HUES64 (cell line): ENCODE results near the gene RPL19.

ENCODE experiments used
- H3K27ac ChIP-seq: 2 replicates; pipeline ENCODE4 v1.7.0; 2013; ENCODE audit warnings: low read depth, low read length, inconsistent platforms
- H3K27me3 ChIP-seq: 2 replicates; pipeline ENCODE4 v1.6.1; 2013; ENCODE audit warnings: mild to moderate bottlenecking, low read length; ENCODE audit not compliant: insufficient read depth
- H3K36me3 ChIP-seq: 2 replicates; pipeline ENCODE4 v1.6.1; 2013; ENCODE audit warnings: mild to moderate bottlenecking, low read length; ENCODE audit not compliant: insufficient read depth
- H3K4me1 ChIP-seq: 2 replicates; pipeline ENCODE4 v1.6.1; 2013; ENCODE audit warnings: mild to moderate bottlenecking, low read length, moderate library complexity; ENCODE audit not compliant: insufficient read depth
- H3K4me3 ChIP-seq: 2 replicates; pipeline ENCODE4 v1.5.1; 2013; ENCODE audit warnings: mild to moderate bottlenecking, low read length, moderate library complexity
- H3K9ac ChIP-seq: 2 replicates; pipeline ENCODE4 v1.6.1; 2013; ENCODE audit warnings: mild to moderate bottlenecking, low read depth, low read length
- H3K9me3 ChIP-seq: 2 replicates; pipeline ENCODE4 v1.6.1; 2013; ENCODE audit warnings: low read depth, low read length; ENCODE audit not compliant: insufficient read depth
- WGBS: fragments of 150-250, 120-280 bp; methylation state at CpG from one replicate; pipeline ENCODE4 v1.1.7; 2013; ENCODE audit warnings: missing lambda C conversion rate; 5-methylcytosine and 5-hydroxymethylcytosine counted together

RPL19 gene

GRCh38 chr17:39217734-39218369, 17.8 kb downstream of the RPL19 start:
- no peak overlapping the region for H3K27ac ChIP-seq
- WGBS, result 32% methylated on average over 24 of the region's 24 CpGs
- H3K27me3 ChIP-seq, result peaks cover 44% of the 10 kb centered on the region

GRCh38 chr17:39218906-39219305, 18.8 kb downstream of the RPL19 start:
- WGBS, result 81% methylated on average over 7 of the region's 8 CpGs
- Histone ChIP-seq H3K4me3 (no peak overlapping the region), H3K4me1 (no peaks in the 10 kb centered on the region), H3K27ac (no peak overlapping the region), H3K9me3 (no peaks in the 10 kb centered on the region), H3K36me3 (no peaks in the 10 kb centered on the region), H3K27me3 (peaks cover 55% of the 10 kb centered on the region), H3K9ac (no peak overlapping the region)

More at GRCh38 chr17:39217734-39218369, 17.8 kb downstream of the RPL19 start:
- Histone ChIP-seq H3K9me3 (no peaks in the 10 kb centered on the region), H3K9ac (no peak overlapping the region), H3K4me1 (no peaks in the 10 kb centered on the region), H3K36me3 (no peaks in the 10 kb centered on the region), H3K4me3 (peak overlapping the region; percentile 45)

GRCh38 chr17:39219647-39220154, 19.6 kb downstream of the RPL19 start:
- Histone ChIP-seq H3K27ac (no peak overlapping the region), H3K9me3 (no peaks in the 10 kb centered on the region), H3K4me3 (no peak overlapping the region), H3K36me3 (no peaks in the 10 kb centered on the region), H3K4me1 (no peaks in the 10 kb centered on the region), H3K27me3 (peaks cover 63% of the 10 kb centered on the region), H3K9ac (no peak overlapping the region)
- WGBS, result 85% methylated on average over 8 of the region's 8 CpGs

- H3K9me3 ChIP-seq, result no peaks in the 10 kb centered on the region
- no peak overlapping the region for H3K9ac ChIP-seq
- WGBS, result 92% methylated on average over 6 of the region's 6 CpGs
- H3K36me3 ChIP-seq, result no peaks in the 10 kb centered on the region
- H3K27me3 ChIP-seq, result peaks cover 79% of the 10 kb centered on the region
- H3K27ac ChIP-seq, result no peak overlapping the region
- H3K4me3 ChIP-seq, result no peak overlapping the region
- H3K4me1 ChIP-seq, result peaks cover 3% of the 10 kb centered on the region
Observed at GRCh38 chr17:39221572-39221971, 21.5 kb downstream of the RPL19 start.

GRCh38 chr17:39222151-39222550, 22.1 kb downstream of the RPL19 start:
- peaks cover 3% of the 10 kb centered on the region for H3K4me1 ChIP-seq
- peaks cover 79% of the 10 kb centered on the region for H3K27me3 ChIP-seq
- H3K9ac ChIP-seq, result no peak overlapping the region
- WGBS, result 91% methylated on average over 7 of the region's 7 CpGs
- no peak overlapping the region for H3K4me3 ChIP-seq
- H3K9me3 ChIP-seq, result no peaks in the 10 kb centered on the region
- H3K27ac ChIP-seq, result no peak overlapping the region
- no peaks in the 10 kb centered on the region for H3K36me3 ChIP-seq

- H3K27ac ChIP-seq, result no peak overlapping the region
- peaks cover 3% of the 10 kb centered on the region for H3K4me1 ChIP-seq
- H3K36me3 ChIP-seq, result no peaks in the 10 kb centered on the region
- no peak overlapping the region for H3K9ac ChIP-seq
- peaks cover 75% of the 10 kb centered on the region for H3K27me3 ChIP-seq
- H3K9me3 ChIP-seq, result no peaks in the 10 kb centered on the region
- no peak overlapping the region for H3K4me3 ChIP-seq
- 86% methylated on average over 4 of the region's 9 CpGs for WGBS
Observed at GRCh38 chr17:39222866-39223834, 23.1 kb downstream of the RPL19 start.

- Histone ChIP-seq H3K4me3 (peak overlapping the region; percentile 47), H3K9me3 (no peaks in the 10 kb centered on the region), H3K4me1 (peaks cover 3% of the 10 kb centered on the region), H3K9ac (no peak overlapping the region), H3K36me3 (no peaks in the 10 kb centered on the region), H3K27me3 (peaks cover 65% of the 10 kb centered on the region), H3K27ac (no peak overlapping the region)
- WGBS, result 19% methylated on average over 28 of the region's 33 CpGs
Observed at GRCh38 chr17:39223907-39224777, 24.1 kb downstream of the RPL19 start.

GRCh38 chr17:39224778-39225307, 24.8 kb downstream of the RPL19 start:
- Histone ChIP-seq H3K9me3 (no peaks in the 10 kb centered on the region), H3K4me1 (peaks cover 6% of the 10 kb centered on the region), H3K4me3 (peak overlapping the region; percentile 47), H3K27ac (no peak overlapping the region), H3K27me3 (peaks cover 58% of the 10 kb centered on the region), H3K9ac (no peak overlapping the region), H3K36me3 (no peaks in the 10 kb centered on the region)
- 2% methylated on average over 68 of the region's 68 CpGs for WGBS

- peak within 1 kb of the TSS; percentile 47 for H3K4me3 ChIP-seq
- peaks cover 57% of the 10 kb centered on the region for H3K27me3 ChIP-seq
- no peak within 1 kb of the TSS for H3K9ac ChIP-seq
- H3K4me1 ChIP-seq, result peaks cover 6% of the 10 kb centered on the region
- no peaks in the 10 kb centered on the region for H3K36me3 ChIP-seq
- 1% methylated on average over 62 of the region's 71 CpGs for WGBS
- no peaks in the 10 kb centered on the region for H3K9me3 ChIP-seq
- no peak within 1 kb of the TSS for H3K27ac ChIP-seq
Observed at GRCh38 chr17:39225308-39225958, 25.4 kb downstream of the RPL19 start, which contains the start of gene STAC2. Gene STAC2 (minus strand): TSS chr17:39225945. CDS start chr17:39225502, 443 bp downstream.
